NOMO-1 treated with dmso at 0.1 percent for 144 hours (cell line): Measurements from ENCODE around the gene MCEMP1.
"Not testable (repeated sequence)": the region's sequence is repeated elsewhere in the genome, so short reads cannot be mapped to it uniquely, and the experiment has no call there.

Experiments
- DNase-seq: peaks from one replicate; lab custom pipeline; 2025; ENCODE audit not compliant: unreplicated experiment; lab: John Stamatoyannopoulos, UW

Gene MCEMP1

DNA sequence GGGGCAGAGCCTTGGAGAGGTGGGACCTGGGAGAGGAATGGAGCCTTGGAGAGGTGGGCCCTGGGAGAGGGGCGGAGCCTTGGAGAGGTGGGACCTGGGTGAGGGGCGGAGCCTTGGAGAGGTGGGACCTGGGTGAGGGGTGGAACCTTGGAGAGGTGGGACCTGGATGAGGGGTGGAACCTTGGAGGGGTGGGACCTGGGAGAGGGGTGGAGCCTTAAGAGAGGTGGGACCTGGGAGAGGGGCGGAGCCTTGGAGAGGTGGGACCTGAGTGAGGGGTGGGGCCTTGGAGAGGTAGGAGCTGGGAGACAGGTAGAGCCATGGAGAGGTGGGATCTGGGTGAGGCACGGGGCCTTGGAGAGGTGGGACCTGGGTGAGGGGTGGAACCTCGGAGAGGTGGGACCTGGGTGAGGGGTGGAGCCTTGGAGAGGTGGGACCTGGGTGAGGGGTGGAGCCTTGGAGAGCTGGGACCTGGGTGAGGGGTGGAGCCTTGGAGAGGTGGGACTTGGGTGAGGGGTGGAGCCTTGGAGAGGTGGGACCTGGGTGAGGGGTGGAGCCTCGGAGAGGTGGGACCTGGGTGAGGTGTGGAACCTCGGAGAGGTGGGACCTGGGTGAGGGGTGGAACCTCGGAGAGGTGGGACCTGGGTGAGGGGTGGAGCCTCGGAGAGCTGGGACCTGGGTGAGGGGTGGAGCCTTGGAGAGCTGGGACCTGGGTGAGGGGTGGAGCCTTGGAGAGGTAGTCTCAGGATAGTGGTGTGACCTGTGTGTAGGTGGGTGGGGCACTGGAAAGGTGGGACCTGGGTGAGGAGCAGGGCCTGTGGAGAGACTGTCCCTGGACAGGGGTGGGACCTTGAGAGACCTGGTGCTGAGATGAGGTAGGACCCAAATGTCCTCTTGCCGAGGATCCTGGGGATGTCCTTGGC, 33.0 kb upstream of the MCEMP1 start:
- DNase-seq = not testable (repeated sequence)

DNA sequence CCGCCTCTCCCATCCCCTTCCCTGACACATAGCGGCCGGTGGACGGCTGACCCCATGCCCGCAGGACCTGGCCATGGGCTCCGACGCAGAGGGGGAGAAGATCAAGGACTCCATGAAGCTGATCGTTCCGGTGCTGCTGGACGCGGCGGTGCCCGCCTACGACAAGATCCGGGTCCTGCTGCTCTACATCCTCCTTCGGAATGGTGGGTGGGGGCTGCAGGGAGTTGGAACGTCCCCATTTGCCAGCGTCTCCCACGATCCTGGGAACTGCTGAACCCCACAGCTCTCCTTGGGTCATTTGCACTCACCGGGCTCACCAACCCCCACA, 32.4 kb upstream of the MCEMP1 start:
- DNase-seq = no peak

GRCh38 chr19:7645163-7645562, 31.7 kb upstream of the MCEMP1 start:
- DNase-seq = peak; percentile 81

GRCh38 chr19:7645656-7646425, 31.0 kb upstream of the MCEMP1 start:
- peak; percentile 71 for DNase-seq

- no peak for DNase-seq
Measured at GRCh38 chr19:7646426-7646700, 30.5 kb upstream of the MCEMP1 start.

- no peak for DNase-seq
Measured at GRCh38 chr19:7647156-7647555, 29.7 kb upstream of the MCEMP1 start.

DNA sequence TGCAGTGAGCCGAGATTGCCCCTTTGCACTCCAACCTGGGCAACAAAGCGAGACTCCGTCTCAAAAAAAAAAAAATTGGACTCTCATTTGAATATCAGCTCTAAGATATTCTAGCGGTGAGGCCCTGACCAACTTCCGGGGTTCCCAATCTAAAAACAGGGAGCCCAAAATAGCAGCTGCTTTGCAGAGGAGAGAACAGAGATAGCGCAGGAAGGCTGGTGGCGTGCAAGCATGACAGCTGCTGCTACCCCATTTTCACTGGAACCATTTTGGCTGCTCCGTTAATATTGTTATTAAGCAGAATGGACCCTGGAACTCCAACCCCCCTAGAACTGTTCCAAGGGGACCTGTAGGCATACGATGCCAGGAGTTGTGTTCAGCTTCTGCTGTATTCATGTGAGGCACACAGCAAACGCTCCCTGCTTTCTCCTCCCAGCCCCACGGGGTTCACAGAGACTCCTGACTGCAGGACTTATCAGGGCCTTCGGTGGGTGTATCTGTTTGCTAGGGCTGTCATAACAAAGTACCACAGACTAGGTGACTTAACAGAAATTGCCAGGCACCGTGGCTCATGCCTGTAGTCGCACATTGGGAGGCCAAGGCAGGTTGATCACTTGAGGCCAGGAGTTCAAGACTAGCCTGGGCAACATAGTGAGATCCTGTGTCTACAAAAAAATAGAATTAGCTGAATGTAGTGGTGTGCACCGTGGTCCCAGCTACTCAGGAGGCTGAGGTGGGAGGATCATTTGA, 28.4 kb upstream of the MCEMP1 start:
- DNase-seq = no peak

DNA sequence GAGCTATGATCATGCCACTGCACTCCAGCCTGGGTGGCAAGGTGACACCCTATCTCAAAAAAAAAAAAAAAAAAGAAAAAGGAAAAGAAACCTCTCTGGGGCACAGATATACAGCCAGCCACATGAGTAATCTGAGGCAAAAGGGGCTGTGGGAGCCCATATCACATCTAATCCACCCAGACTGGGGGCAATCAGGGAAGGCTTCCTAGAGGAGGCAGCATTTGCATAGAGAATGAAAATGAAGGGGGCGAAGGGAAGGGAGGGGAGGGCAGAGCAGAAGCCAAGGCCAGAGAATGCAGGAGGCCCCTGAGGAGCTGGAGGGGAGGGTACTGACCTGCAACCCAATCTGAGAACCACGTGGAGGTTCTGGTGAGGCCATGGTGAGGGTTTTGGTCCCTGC, 26.7 kb upstream of the MCEMP1 start:
- no peak for DNase-seq

- DNase-seq = peak; percentile 94
Measured at GRCh38 chr19:7652061-7652641, 24.7 kb upstream of the MCEMP1 start.

GRCh38 chr19:7654401-7654800, 22.5 kb upstream of the MCEMP1 start:
- DNase-seq = no peak

DNA sequence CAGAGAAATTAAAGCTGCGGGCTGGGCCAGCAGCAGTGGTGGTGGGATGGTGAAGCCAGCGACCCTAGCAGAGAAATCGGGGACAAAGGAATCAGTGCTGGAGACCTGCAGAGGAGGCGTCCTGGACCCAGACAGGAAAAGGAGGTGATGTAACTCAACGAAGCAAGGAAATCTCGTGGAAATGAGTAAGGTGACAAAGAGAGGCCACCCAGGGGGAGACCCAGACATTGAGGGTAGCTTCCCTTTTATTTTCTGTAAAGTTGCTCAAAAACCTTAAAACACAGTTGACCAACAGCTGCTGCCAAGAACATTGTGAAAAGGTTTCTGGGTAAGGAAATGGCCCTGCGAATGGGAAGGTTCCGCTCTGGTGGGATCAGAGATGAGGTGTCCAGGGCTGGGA, 21.3 kb upstream of the MCEMP1 start:
- peak; percentile 87 for DNase-seq

DNA sequence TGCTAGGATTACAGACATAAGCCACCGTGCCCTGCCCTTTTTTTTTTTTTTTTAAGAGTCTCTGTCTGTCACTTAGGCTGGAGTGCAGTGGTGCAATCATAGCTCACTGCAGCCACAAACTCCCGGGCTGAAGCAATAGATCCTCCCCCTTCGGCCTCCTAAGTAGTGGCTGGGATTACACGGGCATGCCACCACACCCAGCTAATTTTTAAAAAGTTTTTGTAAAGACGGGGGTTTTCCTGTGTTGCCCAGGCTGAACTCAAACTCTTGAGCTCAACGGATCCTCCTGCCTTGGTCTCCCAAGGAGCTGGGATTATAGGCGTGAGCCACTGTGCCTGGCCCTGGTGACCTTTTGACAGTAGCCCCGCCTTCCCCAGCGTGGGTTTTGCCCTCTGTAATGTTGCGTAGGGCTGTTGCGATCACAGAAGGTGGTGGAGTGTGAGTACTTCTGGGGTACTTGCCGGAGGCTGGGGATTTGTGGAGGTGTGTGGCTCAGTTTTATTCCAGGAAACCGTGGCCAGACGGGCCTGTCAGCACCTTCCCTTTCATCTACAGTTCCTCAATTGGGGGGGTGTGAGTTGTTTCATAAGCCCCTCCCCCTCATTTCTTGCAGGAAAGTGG, 19.6 kb upstream of the MCEMP1 start:
- DNase-seq = peak; percentile 78

DNA sequence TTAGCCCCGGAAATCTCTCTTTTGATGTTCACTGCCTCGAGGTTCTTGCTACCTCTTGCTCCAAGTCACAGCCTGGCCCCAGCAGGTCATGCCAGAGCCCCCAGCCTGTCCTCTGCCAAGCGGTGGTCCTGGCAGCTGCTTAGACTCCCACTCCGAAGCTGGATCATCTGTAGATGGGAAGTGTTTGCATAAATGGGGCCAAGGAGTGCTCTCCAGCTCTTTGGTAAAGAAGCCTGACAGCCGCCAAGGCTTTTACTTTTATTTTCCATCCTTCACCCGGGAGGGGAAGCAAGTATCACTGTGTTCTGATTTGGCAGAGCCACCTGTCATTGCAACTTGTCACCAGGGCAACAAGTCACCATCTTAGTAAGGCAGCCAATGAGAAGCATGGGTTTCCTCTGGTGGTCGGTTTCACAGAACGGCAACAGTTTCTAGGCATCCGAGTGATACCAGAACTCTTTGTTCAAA, 18.6 kb upstream of the MCEMP1 start:
- no peak for DNase-seq

- DNase-seq = no peak
Measured at GRCh38 chr19:7661744-7662538, 14.9 kb upstream of the MCEMP1 start.

GRCh38 chr19:7662657-7663056, 14.2 kb upstream of the MCEMP1 start:
- no peak for DNase-seq

DNA sequence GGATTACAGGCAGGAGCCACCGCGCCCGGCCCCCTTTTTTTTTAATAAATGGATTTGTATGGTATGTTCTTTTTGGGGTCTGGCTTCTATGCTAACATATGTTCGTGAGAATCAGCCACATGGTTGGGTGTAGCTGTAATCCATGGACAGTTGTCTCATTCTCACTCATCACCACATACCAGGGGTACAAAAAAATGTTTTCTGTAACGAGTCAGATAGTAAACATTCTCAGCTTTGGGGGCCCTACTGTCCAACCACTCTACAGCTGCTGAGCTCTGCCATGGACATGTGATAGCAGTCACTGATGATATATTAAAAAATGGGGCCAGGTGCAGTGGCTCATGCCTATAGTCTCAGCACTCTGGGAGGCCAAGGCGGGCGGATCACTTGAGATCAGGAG, 13.2 kb upstream of the MCEMP1 start:
- no peak for DNase-seq

- DNase-seq = no peak
Measured at GRCh38 chr19:7665076-7665475, 11.8 kb upstream of the MCEMP1 start.

DNA sequence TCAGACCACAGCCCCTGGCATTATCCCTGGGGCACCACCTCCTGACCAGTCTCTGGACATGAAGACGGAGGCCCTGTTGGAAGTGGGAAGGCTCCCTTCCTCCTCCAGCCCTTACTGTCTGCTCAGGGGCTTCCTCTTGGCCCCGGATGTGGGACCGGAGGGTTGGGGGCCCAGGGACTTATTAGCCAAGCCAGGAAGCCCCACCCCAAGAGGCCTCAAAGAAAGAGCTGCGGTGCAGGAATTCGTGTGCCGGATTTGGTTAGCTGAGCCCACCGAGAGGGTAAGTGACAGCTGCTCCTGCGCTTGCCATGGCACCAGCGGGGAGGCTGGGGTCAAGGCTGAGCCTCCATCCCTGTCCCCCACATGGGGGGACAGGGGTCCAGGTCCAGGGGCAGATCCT, 8.0 kb upstream of the MCEMP1 start, which contains the start of gene RETN:
Gene RETN, plus strand, starts transcription at position 208 of the 400 bp plus-strand sequence. CDS start 278 bp downstream, outside the sequence.
- no peak for DNase-seq

DNA sequence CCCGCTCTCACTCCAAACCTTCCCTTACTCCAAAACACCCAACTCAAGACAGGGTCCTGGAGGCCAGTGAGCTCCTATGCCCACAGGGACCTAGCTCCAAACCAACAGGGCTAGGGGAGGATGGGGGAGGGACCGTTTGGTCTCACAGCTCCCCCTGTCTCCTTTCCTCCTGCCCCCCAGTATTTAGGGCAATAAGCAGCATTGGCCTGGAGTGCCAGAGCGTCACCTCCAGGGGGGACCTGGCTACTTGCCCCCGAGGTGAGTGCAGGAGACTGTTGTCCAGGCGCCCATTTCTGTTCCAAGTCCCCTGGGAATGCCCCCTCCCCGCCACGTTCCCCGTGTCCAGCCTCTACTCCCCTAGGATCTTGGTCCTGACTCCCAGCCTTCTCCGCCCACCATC, 7.2 kb upstream of the MCEMP1 start:
- no peak for DNase-seq
